Keratinocyte (primary cell): ENCODE results near the gene PHETA1. TPM values are rescaled to one million over a fixed set of nuclear protein-coding genes. Genes with fewer than 3 reads are reported as not detected.

Experiments
- DNase-seq: peaks from one replicate; pipeline ENCODE4 v3.0.0-alpha.2; 2011; ENCODE audit warnings: low read depth, missing footprints, low spot score
- FAIRE-seq: peaks from 2 replicates; lab custom pipeline; 2011; peaks lifted over from hg19 to GRCh38; lab: Jason Lieb, UNC
- H2AFZ ChIP-seq: 2 replicates; pipeline ENCODE4 v1.6.0; 2012; ENCODE audit warnings: low read length, control low read depth, inconsistent platforms; ENCODE audit not compliant: control insufficient read depth
- H3K27ac ChIP-seq: 2 replicates; pipeline ENCODE4 v1.5.1; 2011; ENCODE audit warnings: low read length; ENCODE audit not compliant: control insufficient read depth, insufficient read depth
- H3K27me3 ChIP-seq: 3 replicates; pipeline ENCODE4 v1.6.0; 2011; ENCODE audit warnings: low read length; ENCODE audit not compliant: control insufficient read depth, insufficient read depth; ENCODE audit errors: extremely low read depth
- H3K36me3 ChIP-seq, 2 experiments: 2 replicates in 1 of 2; 3 replicates in 1 of 2; pipeline ENCODE4 v1.5.1; 2011; ENCODE audit warnings: low read length in 2 of 2, mild to moderate bottlenecking in 1 of 2; ENCODE audit not compliant: control insufficient read depth in 2 of 2, insufficient read depth in 2 of 2; ENCODE audit errors: extremely low read depth in 1 of 2
- H3K4me1 ChIP-seq: 3 replicates; pipeline ENCODE4 v1.5.1; 2011; ENCODE audit warnings: low read length; ENCODE audit not compliant: control insufficient read depth, insufficient read depth; ENCODE audit errors: extremely low read depth
- H3K4me2 ChIP-seq: 3 replicates; pipeline ENCODE4 v1.6.0; 2011; ENCODE audit warnings: low read depth, low read length; ENCODE audit not compliant: control insufficient read depth, insufficient read depth; ENCODE audit errors: extremely low read depth
- H3K4me3 ChIP-seq, 3 experiments: fragments of 200-600 bp in 1 of 3; sonication (generic) in 1 of 3; 2 replicates in 2 of 3; 3 replicates in 1 of 3; pipeline ENCODE4 v1.5.1; 2011 to 2016; ENCODE audit warnings: low read length in 3 of 3, mild to moderate bottlenecking in 3 of 3, control low read depth in 2 of 3, inconsistent platforms in 1 of 3, low read depth in 1 of 3, mixed read lengths in 1 of 3, mixed run types in 1 of 3, moderate library complexity in 1 of 3; ENCODE audit not compliant: control insufficient read depth in 2 of 3, insufficient read depth in 2 of 3; ENCODE audit errors: extremely low read depth in 1 of 3
- H3K79me2 ChIP-seq: 2 replicates; pipeline ENCODE4 v1.6.0; 2012; ENCODE audit warnings: low read length; ENCODE audit not compliant: control insufficient read depth, insufficient read depth
- H3K9ac ChIP-seq: 3 replicates; pipeline ENCODE4 v1.6.0; 2011; ENCODE audit warnings: low read length; ENCODE audit not compliant: control insufficient read depth, insufficient read depth; ENCODE audit errors: extremely low read depth
- H3K9me1 ChIP-seq: 3 replicates; pipeline ENCODE4 v1.6.0; 2011; ENCODE audit warnings: low read length; ENCODE audit not compliant: control insufficient read depth, insufficient read depth; ENCODE audit errors: extremely low read depth
- H3K9me3 ChIP-seq: 2 replicates; pipeline ENCODE4 v1.5.1; 2012; ENCODE audit warnings: low read depth, low read length; ENCODE audit not compliant: control insufficient read depth
- H4K20me1 ChIP-seq: 3 replicates; pipeline ENCODE4 v1.6.0; 2011; ENCODE audit warnings: low read length; ENCODE audit not compliant: control insufficient read depth, insufficient read depth; ENCODE audit errors: extremely low read depth
- EZH2 ChIP-seq: IDR thresholded peaks from one replicate; pipeline ENCODE4 v1.6.1; 2012; ENCODE audit warnings: inconsistent platforms, mild to moderate bottlenecking, low read length, moderate library complexity
- dilution Hi-C: fragments of 300-500 bp; cut with MboI; formaldehyde crosslinking; loops from one replicate; pipeline ENCODE4 v1.7.0; 2020; ENCODE audit warnings: low sequenced_read_pairs; ENCODE audit not compliant: extremely low pct_ligation_motif_present
- polyA plus RNA-seq, 5 experiments: library from polyadenylated mRNA; depleted of rRNA in 3 of 5; stranded (reverse) in 3 of 5; stranded (forward) in 1 of 5; unstranded in 1 of 5; fragments of >200 nt; gene quantifications; 1 replicate in 1 of 5; 2 replicates in 3 of 5; 3 replicates in 1 of 5; pipeline versions ENCODE4 v1.2.1 to v1.2.3, GENCODE V29; 2011 to 2012; ENCODE audit warnings: missing spikeins in 2 of 5, low read depth in 1 of 5, low replicate concordance in 1 of 5
- TF ChIP-seq, protein P1 (sequence below), 3 experiments: IDR thresholded peaks in 1 of 3; conservative IDR thresholded peaks in 1 of 3; optimal IDR thresholded peaks in 1 of 3; 2 replicates in 2 of 3; 3 replicates in 1 of 3; pipeline versions ENCODE3 to v1.5.1; 2011; ENCODE audit warnings: low read length in 3 of 3, mild to moderate bottlenecking in 3 of 3, moderate library complexity in 2 of 3, control low read depth in 1 of 3, inconsistent platforms in 1 of 3; ENCODE audit not compliant: insufficient read depth in 2 of 3; ENCODE audit errors: extremely low read depth in 1 of 3

The PHETA1 gene
- polyA plus RNA-seq, 1 donor (not counting 4 experiments of a cell fraction or from before 2014, with no cell fraction given): 1.7 TPM

GRCh38 chr12:111359914-111360276 is 9.0 kb downstream of the PHETA1 start:
- no peaks in the 10 kb centered on the region for H3K27me3 ChIP-seq
- dilution Hi-C loops: no loop called here
- H4K20me1 ChIP-seq: no peaks in the 10 kb centered on the region
- H3K9ac ChIP-seq: no peak overlapping the region
- no peaks in the 10 kb centered on the region for H3K4me1 ChIP-seq
- DNase-seq: no peak
- H3K36me3 ChIP-seq: peaks cover 1 to 2% of the 10 kb centered on the region in 2 experiments
- H3K4me2 ChIP-seq: no peak overlapping the region
- TF ChIP-seq EZH2: no peak
- TF ChIP-seq, protein P1, sequence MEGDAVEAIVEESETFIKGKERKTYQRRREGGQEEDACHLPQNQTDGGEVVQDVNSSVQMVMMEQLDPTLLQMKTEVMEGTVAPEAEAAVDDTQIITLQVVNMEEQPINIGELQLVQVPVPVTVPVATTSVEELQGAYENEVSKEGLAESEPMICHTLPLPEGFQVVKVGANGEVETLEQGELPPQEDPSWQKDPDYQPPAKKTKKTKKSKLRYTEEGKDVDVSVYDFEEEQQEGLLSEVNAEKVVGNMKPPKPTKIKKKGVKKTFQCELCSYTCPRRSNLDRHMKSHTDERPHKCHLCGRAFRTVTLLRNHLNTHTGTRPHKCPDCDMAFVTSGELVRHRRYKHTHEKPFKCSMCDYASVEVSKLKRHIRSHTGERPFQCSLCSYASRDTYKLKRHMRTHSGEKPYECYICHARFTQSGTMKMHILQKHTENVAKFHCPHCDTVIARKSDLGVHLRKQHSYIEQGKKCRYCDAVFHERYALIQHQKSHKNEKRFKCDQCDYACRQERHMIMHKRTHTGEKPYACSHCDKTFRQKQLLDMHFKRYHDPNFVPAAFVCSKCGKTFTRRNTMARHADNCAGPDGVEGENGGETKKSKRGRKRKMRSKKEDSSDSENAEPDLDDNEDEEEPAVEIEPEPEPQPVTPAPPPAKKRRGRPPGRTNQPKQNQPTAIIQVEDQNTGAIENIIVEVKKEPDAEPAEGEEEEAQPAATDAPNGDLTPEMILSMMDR (optimal IDR thresholded peaks at IDR 0.05 in 1 of 3, IDR thresholded peaks at IDR 0.05 in 1 of 3, conservative IDR thresholded peaks at IDR 0.05 in 1 of 3; ENCODE audit: extremely low read depth in 1 of 3, insufficient read depth in 2 of 3, low read length in 3 of 3): no peak
- no peaks in the 10 kb centered on the region for H3K79me2 ChIP-seq
- no peak for FAIRE-seq
- H2AFZ ChIP-seq: no peak overlapping the region
- no peaks in the 10 kb centered on the region for H3K9me1 ChIP-seq
- H3K4me3 ChIP-seq: no peak overlapping the region
- H3K27ac ChIP-seq: no peak overlapping the region
- no peaks in the 10 kb centered on the region for H3K9me3 ChIP-seq

GRCh38 chr12:111359231-111359913 is 9.5 kb downstream of the PHETA1 start:
- DNase-seq: no peak
- Histone ChIP-seq H3K9me1 (no peaks in the 10 kb centered on the region), H3K4me3 (no peak overlapping the region), H4K20me1 (no peaks in the 10 kb centered on the region), H3K4me2 (no peak overlapping the region), H3K9me3 (no peaks in the 10 kb centered on the region), H3K27ac (no peak overlapping the region), H2AFZ (no peak overlapping the region), H3K36me3 (peaks cover 1 to 2% of the 10 kb centered on the region in 2 experiments), H3K4me1 (no peaks in the 10 kb centered on the region), H3K9ac (no peak overlapping the region), H3K27me3 (no peaks in the 10 kb centered on the region), H3K79me2 (no peaks in the 10 kb centered on the region)
- TF ChIP-seq EZH2: no peak
- TF ChIP-seq, protein P1 (optimal IDR thresholded peaks at IDR 0.05 in 1 of 3, IDR thresholded peaks at IDR 0.05 in 1 of 3, conservative IDR thresholded peaks at IDR 0.05 in 1 of 3; ENCODE audit: extremely low read depth in 1 of 3, insufficient read depth in 2 of 3, low read length in 3 of 3): no peak
- no peak for FAIRE-seq
- dilution Hi-C loops: no loop called here
